Activated naive CD4-positive, alpha-beta T cell treated with Interleukin-2 at 50 U/mL for 16 hours (primary cell): ENCODE data around the gene GNL2.
"Not testable (repeated sequence)": the region's sequence is repeated elsewhere in the genome, so short reads cannot be mapped to it uniquely, and the experiment has no call there.

Experiments
- DNase-seq: peaks from one replicate; pipeline ENCODE4 v3.0.0-alpha.2; 2020

GNL2 gene

DNA sequence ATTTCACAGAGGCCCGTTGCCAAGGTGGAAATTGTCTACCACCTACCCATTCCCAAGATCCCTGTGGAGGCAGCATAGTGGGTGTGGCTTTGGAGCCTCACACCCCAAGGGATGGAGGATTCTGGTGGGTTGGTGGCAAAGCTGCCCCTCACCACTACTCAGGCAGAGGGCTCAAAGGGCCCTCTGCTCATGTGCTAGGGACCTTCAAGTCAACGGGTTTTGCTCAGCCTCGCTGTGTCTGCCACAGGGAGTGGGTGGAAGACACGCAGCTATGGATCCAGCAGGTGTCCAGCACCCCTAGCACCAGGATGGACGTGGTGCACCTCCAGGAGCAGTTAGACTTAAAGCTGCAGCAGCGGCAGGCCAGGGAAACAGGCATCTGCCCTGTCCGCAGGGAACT is 36.7 kb downstream of the GNL2 start:
- DNase-seq, result no peak

DNA sequence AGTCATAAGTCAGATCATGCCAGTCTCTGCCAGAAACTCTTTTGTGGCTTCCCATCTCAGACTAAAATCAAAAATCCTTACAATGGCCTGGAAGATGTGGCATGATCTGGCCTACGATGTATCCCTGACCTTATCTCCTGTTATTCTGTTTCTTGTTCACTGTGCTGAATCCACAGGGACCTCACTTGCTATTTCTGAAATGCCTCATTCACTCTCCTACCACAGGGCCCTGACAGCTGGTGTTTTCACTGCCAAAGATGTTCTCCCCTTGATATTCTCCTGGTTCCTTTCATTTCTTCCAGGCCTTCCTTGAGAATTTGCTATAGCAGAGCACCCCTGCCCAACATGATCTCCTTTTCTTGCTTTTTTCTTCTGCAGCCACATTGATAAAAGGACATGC is 37.3 kb downstream of the GNL2 start:
- no peak for DNase-seq

- no peak for DNase-seq
These were observed 38.3 kb downstream of the GNL2 start for GRCh38 chr1:37557402-37557801.

DNA sequence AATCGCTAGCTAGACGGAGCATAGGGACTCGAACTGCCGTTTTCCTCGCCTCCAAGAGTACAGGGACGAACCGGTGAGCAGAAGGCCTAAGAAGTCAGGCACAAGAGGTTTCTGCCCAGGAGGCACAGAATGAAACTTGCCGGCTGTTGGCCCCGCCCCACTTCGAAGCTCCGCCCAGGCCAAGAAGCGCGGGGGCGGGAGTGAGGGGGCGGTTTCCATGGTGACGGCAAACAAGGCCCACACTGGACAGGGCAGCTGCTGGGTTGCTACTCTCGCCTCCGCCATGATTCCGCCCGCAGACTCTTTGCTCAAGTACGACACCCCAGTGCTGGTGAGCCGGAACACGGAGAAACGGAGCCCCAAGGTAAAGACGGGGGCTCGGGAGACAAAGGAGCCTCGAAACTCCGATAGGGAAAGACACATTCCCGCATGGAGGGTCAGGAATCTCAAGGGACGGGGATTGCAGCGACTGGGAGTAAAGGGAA is 39.0 kb downstream of the GNL2 start, which contains the start of gene DNALI1:
Gene DNALI1 (plus strand): TSS at position 229 of the 485 bp plus-strand sequence. CDS start 55 bp downstream, at position 284.
- no peak for DNase-seq

DNA sequence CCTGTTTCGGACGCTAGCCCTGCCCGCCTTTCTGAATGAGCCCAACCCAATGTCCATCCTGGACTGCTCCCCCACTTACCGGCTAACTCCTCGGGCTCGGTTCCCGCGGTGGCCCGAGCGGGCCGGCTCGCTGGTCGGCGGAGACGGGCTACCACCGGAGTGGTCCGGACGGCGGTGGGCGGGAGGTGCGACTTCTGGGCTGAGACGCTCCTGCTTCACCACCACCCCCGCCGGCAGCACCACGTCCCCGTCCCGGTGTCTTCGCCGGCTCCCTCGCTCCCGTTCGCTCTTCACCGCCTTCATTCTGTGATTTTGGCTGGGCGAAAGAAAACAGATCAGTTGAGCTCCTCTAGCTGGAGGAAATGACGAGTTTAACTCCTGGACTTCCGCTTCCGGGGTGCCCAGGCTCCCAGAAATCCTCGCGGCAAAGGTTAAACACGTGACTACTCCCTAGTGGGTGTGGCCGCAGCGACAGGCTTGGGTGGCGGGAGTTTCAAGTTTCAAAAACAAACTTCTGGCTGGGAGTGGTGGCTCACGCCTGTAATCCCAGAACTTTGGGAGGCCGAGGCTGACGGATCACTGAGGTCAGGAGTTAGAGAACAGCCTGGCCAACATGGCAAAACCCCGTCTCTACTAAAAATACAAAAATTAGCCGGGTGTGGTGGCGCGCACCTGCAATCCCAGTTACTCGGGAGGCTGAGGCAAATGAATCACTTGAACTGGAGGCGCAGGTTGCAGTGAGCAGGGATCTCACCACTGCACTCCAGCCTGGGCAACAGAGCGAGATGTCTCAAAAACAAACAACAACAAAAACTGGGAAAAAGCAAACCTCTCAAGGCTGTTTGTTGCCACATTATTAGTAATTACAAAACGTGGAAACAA is 41.6 kb downstream of the GNL2 start, which contains the start of gene SNIP1:
Gene SNIP1 (minus strand): TSS at position 367 of the 882 bp plus-strand sequence. CDS start 64 bp downstream, at position 303.
- peak; percentile 93 for DNase-seq

GRCh38 chr1:37553598-37553926 is 42.2 kb downstream of the GNL2 start:
- DNase-seq, result peak; percentile 8

GRCh38 chr1:37549341-37549740 is 46.4 kb downstream of the GNL2 start:
- DNase-seq, result no peak

DNA sequence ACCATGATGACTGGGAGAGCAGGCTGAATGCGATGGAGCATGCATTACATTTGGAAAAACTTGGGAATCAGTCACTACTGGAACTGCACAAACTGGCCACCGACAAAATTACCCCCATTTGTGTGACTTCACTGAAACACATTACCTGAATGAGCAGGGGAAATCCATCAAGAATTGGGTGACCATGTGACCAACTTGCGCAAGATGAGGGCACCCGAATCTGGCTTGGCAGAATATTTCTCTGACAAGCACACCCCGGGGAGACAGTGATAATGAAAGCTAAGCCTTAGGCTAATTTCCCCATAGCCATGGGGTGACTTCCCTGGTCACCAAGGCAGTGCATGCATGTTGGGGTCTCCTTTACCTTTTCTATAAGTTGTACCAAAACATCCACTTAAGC is 50.7 kb downstream of the GNL2 start:
- DNase-seq, result no peak

DNA sequence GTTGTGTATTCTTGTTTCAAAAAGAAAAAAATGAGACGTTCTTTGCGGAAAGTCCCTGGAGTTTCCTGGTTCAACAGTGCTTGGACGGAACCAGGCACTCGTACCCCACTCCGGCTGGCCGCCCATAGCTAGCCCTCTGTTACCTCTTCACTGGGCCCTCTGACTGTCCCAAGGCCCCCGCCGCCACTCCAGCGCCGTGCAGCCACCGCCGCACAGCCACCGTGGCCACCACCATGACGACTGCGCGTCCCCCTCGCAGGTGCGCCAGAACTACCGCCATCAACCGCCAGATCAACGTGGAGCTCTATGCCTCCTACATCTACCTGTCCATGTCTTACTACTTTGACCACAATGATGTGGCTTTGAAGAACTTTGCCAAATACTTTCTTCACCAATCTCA is 51.2 kb downstream of the GNL2 start:
- DNase-seq, result no peak

- DNase-seq, result no peak
These were observed 55.5 kb downstream of the GNL2 start for GRCh38 chr1:37540036-37540785.

DNA sequence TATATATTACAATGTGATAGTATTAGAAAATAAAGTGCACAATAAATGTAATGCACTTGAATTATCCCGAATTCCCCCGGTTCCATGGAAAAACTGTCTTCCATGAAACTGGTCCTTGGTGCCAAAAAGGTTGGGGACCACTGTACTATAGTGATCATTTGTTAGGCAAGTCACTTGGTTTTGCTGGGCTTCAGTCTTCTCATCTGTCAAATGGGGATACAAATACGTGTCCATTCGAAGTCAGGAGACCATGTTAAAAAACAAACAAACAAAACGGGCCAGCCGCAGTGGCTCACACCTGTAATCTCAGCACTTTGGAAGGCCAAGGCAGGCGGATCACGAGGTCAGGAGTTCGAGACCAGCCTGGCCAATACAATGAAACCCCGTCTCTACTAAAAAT is 56.6 kb downstream of the GNL2 start:
- DNase-seq, result not testable (repeated sequence)

- no peak for DNase-seq
These were observed 58.4 kb downstream of the GNL2 start for GRCh38 chr1:37537378-37537777.

DNA sequence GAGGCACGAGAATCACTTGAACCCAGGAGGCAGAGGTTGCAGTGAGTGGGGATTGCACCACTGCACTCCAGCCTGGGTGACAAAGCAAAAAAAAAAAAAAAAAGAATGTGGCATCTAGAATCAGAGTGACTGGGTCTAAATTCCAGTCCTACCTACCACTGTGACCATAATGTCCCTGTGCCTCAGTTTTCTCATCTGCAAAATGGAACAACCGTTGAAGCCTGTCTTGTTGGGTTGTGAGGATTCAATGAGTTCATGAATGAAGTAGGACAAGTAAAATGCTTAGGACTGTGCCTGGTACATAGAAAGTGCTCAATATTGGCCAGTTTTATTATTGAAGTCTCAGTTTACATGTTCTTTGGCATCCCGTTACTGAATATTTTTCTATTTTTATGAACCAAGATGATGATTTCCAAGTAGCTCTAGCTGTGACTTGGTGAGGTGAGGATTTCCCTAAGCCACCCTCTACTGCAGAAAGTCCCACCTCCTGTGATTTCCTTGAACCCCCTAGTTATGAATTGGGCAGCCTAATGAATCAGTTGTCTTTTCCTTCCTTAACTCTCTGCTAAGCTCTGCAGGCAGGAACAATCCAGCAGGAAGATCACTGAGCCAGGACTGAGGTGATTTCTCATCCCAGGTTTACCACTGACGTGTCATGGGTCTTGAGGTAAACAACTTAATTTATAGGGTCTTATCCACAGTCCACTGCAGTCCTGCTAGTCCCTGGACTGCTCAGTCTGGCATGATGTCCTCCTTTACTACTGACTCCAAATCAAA is 62.2 kb downstream of the GNL2 start:
- DNase-seq, result no peak

DNA sequence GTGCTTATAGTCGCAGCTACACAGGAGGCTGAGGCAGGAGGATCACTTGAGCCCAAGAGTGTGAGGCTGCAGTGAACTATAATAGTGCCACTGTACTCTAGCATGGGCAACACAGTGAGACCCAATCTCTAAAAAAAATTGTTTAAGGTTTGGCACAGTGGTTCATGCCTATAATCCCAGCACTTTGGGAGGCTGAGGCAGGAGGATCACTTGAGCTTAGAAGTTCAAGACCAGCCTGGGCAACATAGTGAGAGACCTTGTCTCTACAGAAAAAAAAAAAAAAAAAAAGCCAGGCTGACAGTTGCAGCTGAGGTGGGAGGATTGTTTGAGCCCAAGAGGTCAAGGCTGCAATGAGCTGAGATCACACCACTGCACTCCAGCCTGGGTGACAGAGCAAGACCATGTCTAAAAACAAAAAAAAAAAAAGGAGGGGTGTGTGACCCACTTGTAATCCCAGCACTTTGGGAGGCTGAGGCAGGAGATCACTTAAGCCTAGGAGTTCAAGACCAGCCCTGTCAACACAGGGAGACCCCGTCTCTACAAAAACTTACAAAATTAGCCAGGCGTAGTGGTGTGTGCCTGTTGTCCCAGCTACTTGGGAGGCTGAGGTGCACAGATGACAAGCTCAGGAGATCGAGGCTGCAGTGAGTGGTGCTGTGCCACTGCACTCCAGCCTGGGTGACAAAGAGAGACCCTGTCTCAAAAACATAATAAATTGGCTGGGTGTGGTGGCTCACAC is 63.1 kb downstream of the GNL2 start:
- not testable (repeated sequence) for DNase-seq

DNA sequence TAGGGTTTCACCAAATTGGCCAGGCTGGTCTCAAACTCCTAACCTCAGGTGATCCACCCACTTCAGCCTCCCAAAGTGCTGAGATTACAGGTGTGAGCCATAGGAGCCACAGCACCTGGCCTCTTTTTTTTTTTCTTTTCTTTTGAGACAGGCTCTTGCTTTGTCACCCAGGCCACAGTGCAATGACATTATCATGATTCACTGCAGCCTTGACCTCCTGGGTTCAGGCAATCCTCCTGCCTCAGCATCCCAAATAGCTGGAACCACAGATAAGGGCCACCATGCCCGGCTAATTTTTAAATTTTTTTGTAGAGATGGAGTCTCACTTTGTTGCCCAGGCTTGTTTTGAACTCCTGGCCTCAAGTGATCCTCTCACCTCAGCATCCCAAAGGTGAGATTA is 65.8 kb downstream of the GNL2 start:
- not testable (repeated sequence) for DNase-seq

- no peak for DNase-seq
These were observed 76.1 kb downstream of the GNL2 start for GRCh38 chr1:37519613-37520012.

DNA sequence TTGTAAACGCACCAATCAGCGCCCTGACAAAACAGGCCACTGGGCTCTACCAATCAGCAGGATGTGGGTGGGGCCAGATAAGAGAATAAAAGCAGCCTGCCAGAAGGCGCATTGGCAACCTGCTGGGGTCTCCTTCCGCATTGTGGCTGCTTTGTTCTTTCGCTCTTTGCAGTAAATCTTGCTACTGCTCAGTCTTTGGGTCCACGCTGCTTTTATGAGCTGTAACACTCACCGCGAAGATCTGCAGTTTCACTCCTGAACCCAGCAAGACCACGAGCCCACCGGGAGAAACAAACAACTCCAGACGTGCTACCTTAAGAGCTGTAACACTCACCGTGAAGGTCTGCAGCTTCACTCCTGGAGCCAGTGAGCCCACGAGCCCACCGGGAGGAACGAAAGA is 76.8 kb downstream of the GNL2 start:
- DNase-seq, result peak; percentile 27

- DNase-seq, result not testable (repeated sequence)
These were observed 77.5 kb downstream of the GNL2 start for GRCh38 chr1:37518241-37518640.

DNA sequence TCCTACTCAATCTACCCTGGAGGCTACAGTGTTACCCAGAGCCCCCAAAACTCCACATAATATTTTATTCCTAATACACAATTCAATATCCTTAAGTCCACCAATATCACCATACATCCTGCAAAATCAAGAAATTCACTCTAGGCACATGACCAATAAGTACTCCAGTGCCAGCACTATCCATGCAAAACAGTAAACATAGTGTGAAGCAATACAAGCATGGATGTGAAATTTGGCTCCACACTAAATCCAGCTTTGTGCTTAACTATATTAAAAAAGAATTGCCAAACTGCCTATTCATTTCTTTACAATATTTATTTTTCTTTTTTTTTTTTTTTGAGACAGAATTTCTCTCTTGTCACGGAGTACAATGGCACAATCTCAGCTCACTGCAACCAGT is 78.2 kb downstream of the GNL2 start:
- DNase-seq, result no peak
